Type B pancreatic cell (in vitro differentiated cells): ENCODE measurements around the gene RPL26. TPM values are rescaled to one million over a fixed set of nuclear protein-coding genes. Genes with fewer than 3 reads are reported as not detected.

ENCODE experiments used
- DNase-seq: peaks from one replicate; pipeline ENCODE4 v3.0.0; 2021; ENCODE audit warnings: mixed read lengths; ENCODE audit not compliant: unreplicated experiment; ENCODE audit errors: extremely low spot score
- H3K27ac Mint-ChIP-seq: 2 replicates; pipeline ENCODE4 v1.8.0; 2021; ENCODE audit warnings: mild to moderate bottlenecking, mixed read lengths
- H3K27me3 Mint-ChIP-seq: 2 replicates; pipeline ENCODE4 v1.8.0; 2021; ENCODE audit warnings: mixed read lengths
- H3K36me3 Mint-ChIP-seq: 2 replicates; pipeline ENCODE4 v1.8.0; 2021; ENCODE audit warnings: mixed read lengths
- H3K4me1 Mint-ChIP-seq: one replicate; pipeline ENCODE4 v1.8.0; 2021; ENCODE audit warnings: mixed read lengths; ENCODE audit not compliant: unreplicated experiment
- H3K4me3 Mint-ChIP-seq: 2 replicates; pipeline ENCODE4 v1.8.0; 2021; ENCODE audit warnings: mild to moderate bottlenecking, mixed read lengths
- H3K9me3 Mint-ChIP-seq: 2 replicates; pipeline ENCODE4 v1.8.0; 2021; ENCODE audit warnings: mixed read lengths
- CTCF ChIP-seq: fragments of 200-600 bp; sonication (generic); conservative IDR thresholded peaks from 2 replicates; pipeline ENCODE4 v1.5.0; 2021; ENCODE audit warnings: antibody characterized with exemption, mild to moderate bottlenecking
- total RNA-seq: library from RNA; stranded (reverse); gene quantifications from 2 replicates; pipeline ENCODE4 v1.2.1, GENCODE V29; 2021; ENCODE audit warnings: low replicate concordance

Gene RPL26
- total RNA-seq, 1 donor from 2014 or later, result 2,046 TPM

- Mint-ChIP-seq H3K36me3 (no peaks in the 10 kb centered on the region), H3K27me3 (peaks cover 32% of the 10 kb centered on the region), H3K9me3 (no peaks in the 10 kb centered on the region), H3K4me1 (peaks cover 5% of the 10 kb centered on the region), H3K27ac (no peak overlapping the region), H3K4me3 (no peak overlapping the region)
- TF ChIP-seq CTCF, result no peak
- no peak for DNase-seq
Measured at GRCh38 chr17:8413328-8413727, 30.3 kb upstream of the RPL26 start.

GRCh38 chr17:8412089-8412488 is 29.1 kb upstream of the RPL26 start:
- Mint-ChIP-seq H3K27me3 (peaks cover 20% of the 10 kb centered on the region), H3K4me1 (peaks cover 5% of the 10 kb centered on the region), H3K27ac (no peak overlapping the region), H3K9me3 (no peaks in the 10 kb centered on the region), H3K4me3 (no peak overlapping the region), H3K36me3 (no peaks in the 10 kb centered on the region)
- TF ChIP-seq CTCF, result no peak
- no peak for DNase-seq

DNA sequence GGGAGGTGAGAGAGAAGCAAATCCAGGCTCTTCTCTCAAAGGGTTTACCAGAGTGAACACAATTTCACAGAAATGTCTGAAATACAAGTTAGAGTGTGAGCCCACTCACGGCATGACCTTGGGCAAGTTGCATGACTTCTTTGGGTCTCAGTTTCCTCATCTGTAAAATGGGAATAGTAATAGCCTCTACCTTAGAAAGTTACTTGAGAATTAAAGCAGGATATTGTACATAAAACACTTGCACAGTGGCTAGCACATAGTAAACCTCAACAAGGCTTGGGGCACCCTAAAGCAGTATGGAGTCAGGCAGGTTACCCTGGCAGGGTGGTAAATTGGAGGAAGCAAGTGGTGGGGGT is 27.9 kb upstream of the RPL26 start:
- Mint-ChIP-seq H3K4me1 (peaks cover 5% of the 10 kb centered on the region), H3K9me3 (no peaks in the 10 kb centered on the region), H3K27me3 (peaks cover 8% of the 10 kb centered on the region), H3K4me3 (no peak overlapping the region), H3K27ac (no peak overlapping the region), H3K36me3 (no peaks in the 10 kb centered on the region)
- no peak for TF ChIP-seq CTCF
- no peak for DNase-seq

GRCh38 chr17:8409966-8410882 is 27.2 kb upstream of the RPL26 start:
- H3K4me1 Mint-ChIP-seq, result peaks cover 5% of the 10 kb centered on the region
- peak; percentile 88 for DNase-seq
- H3K27ac Mint-ChIP-seq, result no peak overlapping the region
- peaks cover 6% of the 10 kb centered on the region for H3K27me3 Mint-ChIP-seq
- no peaks in the 10 kb centered on the region for H3K9me3 Mint-ChIP-seq
- H3K4me3 Mint-ChIP-seq, result no peak overlapping the region
- TF ChIP-seq CTCF, result peak; percentile 90
- no peaks in the 10 kb centered on the region for H3K36me3 Mint-ChIP-seq

- TF ChIP-seq CTCF, result no peak
- Mint-ChIP-seq H3K27ac (no peak overlapping the region), H3K4me3 (no peak overlapping the region), H3K36me3 (no peaks in the 10 kb centered on the region), H3K9me3 (no peaks in the 10 kb centered on the region), H3K4me1 (peaks cover 5% of the 10 kb centered on the region), H3K27me3 (peaks cover 4% of the 10 kb centered on the region)
- no peak for DNase-seq
Measured at GRCh38 chr17:8408371-8408770, 25.4 kb upstream of the RPL26 start.
